Subcutaneous adipose tissue (tissue), 4 donors: ENCODE results near the gene MX1. TPM values are rescaled to one million over a fixed set of nuclear protein-coding genes. Genes with fewer than 3 reads are reported as not detected.

Source experiments
- total RNA-seq, 4 donors: library from RNA; depleted of rRNA; stranded (reverse); fragments of >200 nt; gene quantifications; one replicate each; pipeline ENCODE4 v1.1.0, GENCODE V29; 2016
- TF ChIP-seq, protein P1 (sequence below): fragments of 450-650 bp; IDR thresholded peaks from one replicate; pipeline ENCODE4 v1.5.1; 2016; ENCODE audit warnings: low read depth, mild to moderate bottlenecking, control low read depth, antibody characterized with exemption, moderate library complexity

The MX1 gene
- total RNA-seq, 4 donors from 2014 or later = 12.6 to 47.5 (median 29.4) TPM

DNA sequence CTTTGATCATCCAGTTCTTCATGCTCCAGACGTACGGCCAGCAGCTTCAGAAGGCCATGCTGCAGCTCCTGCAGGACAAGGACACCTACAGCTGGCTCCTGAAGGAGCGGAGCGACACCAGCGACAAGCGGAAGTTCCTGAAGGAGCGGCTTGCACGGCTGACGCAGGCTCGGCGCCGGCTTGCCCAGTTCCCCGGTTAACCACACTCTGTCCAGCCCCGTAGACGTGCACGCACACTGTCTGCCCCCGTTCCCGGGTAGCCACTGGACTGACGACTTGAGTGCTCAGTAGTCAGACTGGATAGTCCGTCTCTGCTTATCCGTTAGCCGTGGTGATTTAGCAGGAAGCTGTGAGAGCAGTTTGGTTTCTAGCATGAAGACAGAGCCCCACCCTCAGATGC, 32.5 kb downstream of the MX1 start:
- TF ChIP-seq, protein P1, sequence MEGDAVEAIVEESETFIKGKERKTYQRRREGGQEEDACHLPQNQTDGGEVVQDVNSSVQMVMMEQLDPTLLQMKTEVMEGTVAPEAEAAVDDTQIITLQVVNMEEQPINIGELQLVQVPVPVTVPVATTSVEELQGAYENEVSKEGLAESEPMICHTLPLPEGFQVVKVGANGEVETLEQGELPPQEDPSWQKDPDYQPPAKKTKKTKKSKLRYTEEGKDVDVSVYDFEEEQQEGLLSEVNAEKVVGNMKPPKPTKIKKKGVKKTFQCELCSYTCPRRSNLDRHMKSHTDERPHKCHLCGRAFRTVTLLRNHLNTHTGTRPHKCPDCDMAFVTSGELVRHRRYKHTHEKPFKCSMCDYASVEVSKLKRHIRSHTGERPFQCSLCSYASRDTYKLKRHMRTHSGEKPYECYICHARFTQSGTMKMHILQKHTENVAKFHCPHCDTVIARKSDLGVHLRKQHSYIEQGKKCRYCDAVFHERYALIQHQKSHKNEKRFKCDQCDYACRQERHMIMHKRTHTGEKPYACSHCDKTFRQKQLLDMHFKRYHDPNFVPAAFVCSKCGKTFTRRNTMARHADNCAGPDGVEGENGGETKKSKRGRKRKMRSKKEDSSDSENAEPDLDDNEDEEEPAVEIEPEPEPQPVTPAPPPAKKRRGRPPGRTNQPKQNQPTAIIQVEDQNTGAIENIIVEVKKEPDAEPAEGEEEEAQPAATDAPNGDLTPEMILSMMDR = no peak

DNA sequence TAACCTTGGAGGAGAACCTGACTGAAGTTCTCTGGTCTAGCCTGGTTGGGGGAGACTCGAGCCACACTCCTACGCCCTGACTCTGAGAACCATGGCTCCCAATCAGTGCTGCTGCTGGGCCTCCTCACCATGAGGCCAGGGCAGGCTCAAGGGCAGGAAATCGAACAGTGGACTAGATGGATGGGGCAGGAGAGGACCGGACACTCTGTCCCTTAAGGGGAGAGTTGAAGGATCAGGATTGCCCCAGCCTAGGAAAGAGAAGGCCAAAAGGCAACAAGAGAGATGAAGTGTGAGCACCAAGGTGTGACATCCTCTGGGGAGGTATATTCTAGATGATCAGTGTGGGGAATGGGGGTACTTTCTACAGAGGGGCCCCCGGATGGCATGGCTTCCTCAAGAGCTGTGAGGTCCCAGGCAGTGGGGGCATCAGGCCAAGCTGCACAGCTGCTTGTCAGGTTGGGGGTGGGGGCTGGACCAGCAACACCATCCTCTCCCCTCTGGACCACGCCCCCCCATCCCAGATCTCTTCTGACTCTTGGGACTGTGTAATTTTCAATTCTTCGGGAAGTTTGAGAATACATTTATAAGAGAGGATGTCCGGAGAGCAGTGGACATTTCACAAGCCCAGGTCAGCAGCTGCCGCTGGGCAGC, 34.0 kb downstream of the MX1 start:
- TF ChIP-seq, protein P1 = no peak

DNA sequence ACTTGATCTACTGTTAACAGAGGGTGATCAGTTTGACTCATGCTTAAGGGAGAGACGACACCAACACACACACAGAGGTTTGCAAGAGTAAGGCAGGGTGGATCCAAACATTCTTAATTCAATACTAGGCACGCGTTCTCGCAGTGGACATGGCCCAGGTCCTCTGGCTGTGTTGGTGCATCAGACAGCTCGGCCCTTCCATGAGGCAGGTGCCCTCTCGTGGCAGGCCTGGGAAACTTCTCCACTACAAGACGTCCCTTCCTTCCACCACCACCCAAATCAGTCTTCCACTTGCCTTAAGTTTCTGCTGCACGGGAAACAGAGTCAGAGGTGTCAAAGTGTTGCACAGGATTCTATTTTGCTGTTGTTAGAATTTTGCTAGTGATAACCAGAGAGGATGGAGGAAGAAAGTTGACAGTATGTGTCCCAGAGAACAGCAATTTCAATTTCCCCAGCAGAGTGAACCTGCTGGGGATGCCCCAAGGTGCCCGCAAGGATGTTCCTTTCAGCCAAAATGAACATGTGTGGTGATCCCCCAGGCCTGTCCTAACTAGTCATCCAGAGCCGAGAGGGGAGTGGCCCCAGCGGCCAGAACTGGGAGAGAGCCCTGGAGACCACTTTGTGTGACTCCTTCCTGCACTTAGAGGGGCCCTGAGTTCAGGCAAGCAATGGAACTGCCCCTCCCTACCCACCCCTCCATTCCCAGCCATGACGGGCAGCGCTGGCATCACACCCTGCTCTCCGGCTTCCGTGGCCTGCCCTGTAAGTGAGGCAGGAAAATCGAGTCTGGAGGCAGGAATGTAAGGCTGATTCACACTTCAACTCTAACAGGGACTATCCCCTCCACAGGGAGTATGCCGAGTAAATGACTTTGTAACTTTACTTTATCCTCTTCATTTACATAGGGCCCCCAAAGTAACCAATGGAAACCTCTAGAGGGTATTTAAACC, 34.8 kb downstream of the MX1 start:
- TF ChIP-seq, protein P1 = no peak

DNA sequence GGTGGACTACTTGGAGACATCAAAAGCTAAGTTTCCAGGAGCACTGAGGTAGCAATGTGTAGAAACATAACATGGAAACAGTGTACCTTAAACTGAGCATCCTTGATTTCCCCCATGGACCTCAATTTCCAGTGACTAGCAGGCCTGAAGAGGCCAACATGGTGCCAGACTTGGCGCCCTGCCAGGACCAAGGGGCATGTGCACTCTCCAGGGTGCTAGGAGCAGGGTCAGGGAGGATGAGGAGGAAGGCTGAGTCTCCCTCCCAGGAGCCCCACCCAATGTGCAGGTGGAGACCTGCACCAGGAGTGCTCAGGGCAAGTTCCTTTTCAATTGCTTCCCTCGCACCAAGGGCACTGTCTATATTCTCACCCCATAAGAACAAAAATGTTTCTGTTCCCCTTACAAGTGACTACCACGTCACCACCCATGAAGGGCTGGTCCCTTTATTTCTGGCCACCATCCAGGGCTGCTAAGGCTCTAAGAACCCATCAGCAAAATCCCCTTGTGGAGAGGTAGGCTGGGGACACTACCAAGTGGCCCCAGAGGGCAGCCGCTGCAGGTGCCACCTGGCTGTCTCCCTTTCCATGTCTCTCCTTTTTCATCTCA, 39.2 kb downstream of the MX1 start:
- TF ChIP-seq, protein P1 = no peak

DNA sequence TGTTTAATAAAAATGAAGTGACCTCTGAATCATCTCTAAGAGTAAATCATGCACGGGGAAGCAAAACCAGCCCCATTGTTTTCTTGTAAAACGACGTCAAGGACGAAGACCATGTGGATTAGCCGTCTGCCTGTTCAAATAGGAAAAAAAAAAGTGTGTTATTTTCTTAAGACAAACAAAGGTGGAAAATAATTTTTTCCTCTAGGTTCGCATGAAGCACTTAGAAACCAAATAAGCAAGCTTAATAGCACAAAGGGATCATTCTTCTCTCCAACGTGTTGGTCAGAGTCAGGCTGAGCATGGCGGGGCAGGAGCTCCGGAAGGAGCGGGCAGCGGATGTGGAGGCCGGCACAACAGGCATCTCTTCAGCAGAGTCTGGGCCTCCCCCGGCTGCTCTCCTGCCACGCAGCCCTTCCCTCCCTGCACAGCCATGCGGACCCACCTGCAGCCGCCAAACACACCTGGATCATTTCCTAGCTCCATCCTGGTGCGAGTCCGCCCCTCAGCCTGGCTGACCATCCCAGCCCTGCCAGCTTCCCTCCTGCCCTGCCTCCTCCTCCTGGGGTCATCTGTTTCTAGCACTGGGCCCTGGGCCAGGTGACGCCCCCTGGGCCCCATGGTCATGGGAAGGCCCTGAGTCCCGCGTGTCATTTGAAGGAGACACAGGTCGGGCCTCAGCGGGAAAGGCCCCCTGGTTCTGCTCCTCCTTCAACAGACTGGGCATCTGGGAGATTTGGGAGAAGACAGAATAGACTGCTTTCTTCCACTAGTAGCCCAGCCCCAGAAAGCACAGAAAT, 40.2 kb downstream of the MX1 start:
- TF ChIP-seq, protein P1 = no peak

DNA sequence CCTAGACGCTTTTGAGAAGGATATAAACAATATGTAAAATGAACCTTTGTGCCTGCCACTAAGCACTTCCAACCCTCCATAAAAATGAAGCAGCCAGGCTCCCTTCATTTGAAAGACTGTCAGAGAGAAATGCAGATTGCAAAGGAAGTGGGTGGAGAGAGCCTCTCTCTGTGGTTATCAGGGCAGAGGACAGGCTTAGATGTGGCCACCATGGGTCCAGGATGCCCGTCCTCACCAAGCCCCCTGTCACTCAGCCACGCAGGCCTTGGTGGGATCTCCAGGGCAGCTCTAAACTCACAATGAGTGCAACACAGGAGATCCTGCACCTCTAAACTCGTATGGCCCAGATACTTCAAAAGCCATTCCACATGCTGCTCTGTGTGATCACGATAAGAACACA, 44.0 kb downstream of the MX1 start:
- TF ChIP-seq, protein P1 = no peak
